ENCODE data around the gene ANKRD17.

- no peak for TF ChIP-seq CTCF (conservative IDR thresholded peaks at IDR 0.05; ENCODE audit: low read depth, low read length)
- no peak for TF ChIP-seq SMC3 (IDR thresholded peaks at IDR 0.05; ENCODE audit: low read depth, low read length)
- no peak for TF ChIP-seq BHLHE40 (IDR thresholded peaks at IDR 0.05; ENCODE audit: low read depth, low read length)
- no peak for TF ChIP-seq CHD1 (IDR thresholded peaks at IDR 0.05; ENCODE audit: low read depth, low read length)
- TF ChIP-seq POLR2A (IDR thresholded peaks at IDR 0.05; ENCODE audit: low read depth, low read length), result no peak
These were observed 71.3 kb downstream of the ANKRD17 start for GRCh38 chr4:73187325-73187724.

All from IMR-90 (cell line).